MM.1S (cell line): ENCODE results near the gene SUPV3L1.

ENCODE experiments used
- DNase-seq: peaks from one replicate; pipeline ENCODE4 v3.0.0-alpha.2; 2015
- H2AFZ ChIP-seq: fragments of 300-600 bp; sonication (generic); 2 replicates; pipeline ENCODE4 v1.6.0; 2016; ENCODE audit warnings: antibody characterized with exemption, low read length
- H3F3A ChIP-seq: fragments of 300-600 bp; sonication (generic); 2 replicates; pipeline ENCODE4 v1.6.1; 2016; ENCODE audit warnings: mild to moderate bottlenecking, antibody characterized with exemption, low read length, moderate library complexity, mixed read lengths; ENCODE audit not compliant: insufficient read depth
- H3K27ac ChIP-seq: fragments of 300-600 bp; sonication (generic); 2 replicates; pipeline ENCODE4 v1.5.1; 2016; ENCODE audit warnings: mild to moderate bottlenecking, low read length
- H3K27me3 ChIP-seq: fragments of 300-600 bp; sonication (generic); replicated peaks from 2 replicates; pipeline ENCODE4 v1.6.0; 2016; ENCODE audit warnings: low read length; ENCODE audit not compliant: insufficient read depth
- H3K36me3 ChIP-seq: fragments of 300-600 bp; sonication (generic); replicated peaks from 2 replicates; pipeline ENCODE4 v1.6.1; 2016; ENCODE audit warnings: mild to moderate bottlenecking, low read length, mixed read lengths; ENCODE audit not compliant: insufficient read depth
- H3K4me1 ChIP-seq: fragments of 300-600 bp; sonication (generic); 2 replicates; pipeline ENCODE4 v1.6.1; 2016; ENCODE audit warnings: low read length, mixed read lengths
- H3K4me2 ChIP-seq: fragments of 300-600 bp; sonication (generic); 2 replicates; pipeline ENCODE4 v1.6.0; 2016; ENCODE audit warnings: low read depth, low read length
- H3K4me3 ChIP-seq: fragments of 300-600 bp; sonication (generic); 2 replicates; pipeline ENCODE4 v1.5.1; 2016; ENCODE audit warnings: low read length, mixed read lengths
- H3K79me2 ChIP-seq: fragments of 300-600 bp; sonication (generic); 2 replicates; pipeline ENCODE4 v1.6.1; 2016; ENCODE audit warnings: mixed run types, low read length, mixed read lengths
- H3K9ac ChIP-seq: fragments of 300-600 bp; sonication (generic); 2 replicates; pipeline ENCODE4 v1.6.1; 2016; ENCODE audit warnings: low read length, mixed read lengths
- H3K9me2 ChIP-seq: fragments of 300-600 bp; sonication (generic); replicated peaks from 2 replicates; pipeline ENCODE4 v1.6.1; 2016; ENCODE audit warnings: mild to moderate bottlenecking, low read length, mixed read lengths; ENCODE audit not compliant: insufficient read depth
- H3K9me3 ChIP-seq: fragments of 300-600 bp; sonication (generic); replicated peaks from 2 replicates; pipeline ENCODE4 v1.6.1; 2016; ENCODE audit warnings: mild to moderate bottlenecking, low read length, mixed read lengths; ENCODE audit not compliant: insufficient read depth
- H4K20me1 ChIP-seq: fragments of 300-600 bp; sonication (generic); 2 replicates; pipeline ENCODE4 v1.6.1; 2016; ENCODE audit warnings: mild to moderate bottlenecking, low read length, moderate library complexity, mixed read lengths; ENCODE audit not compliant: insufficient read depth
- EZH2 ChIP-seq: fragments of 300-600 bp; sonication (generic); optimal IDR thresholded peaks from 2 replicates; pipeline ENCODE3; 2017; ENCODE audit warnings: low read depth, mild to moderate bottlenecking, antibody characterized with exemption, low read length, mixed read lengths
- EZH2phosphoT487 ChIP-seq: fragments of 300-600 bp; sonication (generic); IDR thresholded peaks from 2 replicates; pipeline ENCODE4 v1.6.1; 2018; ENCODE audit warnings: antibody characterized with exemption, low read length
- TF ChIP-seq, protein P1 (sequence below): fragments of 300-600 bp; sonication (generic); IDR thresholded peaks from 2 replicates; pipeline ENCODE4 v1.5.1; 2016; ENCODE audit warnings: antibody characterized with exemption, low read length, mixed read lengths

The SUPV3L1 gene

DNA sequence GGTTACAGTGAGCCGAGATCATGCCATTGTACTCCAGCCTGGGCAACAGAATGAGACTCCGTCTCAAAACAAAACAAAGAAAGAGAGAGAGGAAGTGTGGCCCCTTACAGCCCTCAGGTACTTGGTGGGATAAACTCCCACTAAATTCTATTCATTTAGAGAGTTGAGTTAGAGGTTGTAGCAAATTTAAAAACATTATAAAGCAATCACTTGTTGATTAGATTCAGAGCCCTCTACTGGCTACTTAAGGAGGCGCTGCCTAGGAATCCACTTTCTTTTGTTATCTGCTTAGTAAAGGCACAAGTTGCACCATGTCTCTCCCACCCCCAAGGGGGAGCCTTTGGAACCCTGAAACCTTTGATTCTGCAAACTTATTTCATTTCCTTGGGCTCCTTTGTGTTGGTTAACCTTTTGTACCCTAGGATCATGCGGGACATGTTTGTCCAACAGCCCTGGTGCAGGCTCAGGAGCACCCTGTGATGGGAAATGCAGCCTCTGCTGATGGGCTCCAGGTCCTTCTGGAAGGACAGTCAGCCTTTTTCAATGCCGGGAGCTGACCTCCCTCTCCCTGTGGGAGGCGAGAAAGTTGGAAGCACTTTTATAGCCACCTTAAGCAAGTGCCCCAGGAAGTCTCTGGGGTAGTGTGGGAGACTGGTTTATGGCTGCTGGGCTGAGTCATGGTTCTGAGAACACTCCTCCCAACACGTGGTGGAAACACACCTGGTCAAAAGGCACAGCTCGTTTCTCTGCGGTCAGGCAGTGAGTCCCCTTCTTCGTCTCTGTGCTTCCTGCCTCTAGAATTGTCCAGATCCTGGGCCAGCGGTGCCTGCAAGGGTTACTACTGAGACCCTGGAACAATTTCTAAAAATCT, 42.4 kb downstream of the SUPV3L1 start:
- H3K9me2 ChIP-seq, result no peaks in the 10 kb centered on the region
- peak overlapping the region; percentile 98 for H3K27ac ChIP-seq
- H3K9ac ChIP-seq, result peak overlapping the region; percentile 92
- no peaks in the 10 kb centered on the region for H4K20me1 ChIP-seq
- no peaks in the 10 kb centered on the region for H3K79me2 ChIP-seq
- peak overlapping the region; percentile 97 for H3K4me2 ChIP-seq
- peaks cover 30% of the 10 kb centered on the region for H3K4me1 ChIP-seq
- peak overlapping the region; percentile 78 for H2AFZ ChIP-seq
- TF ChIP-seq EZH2phosphoT487 (no peak), EZH2 (no peak)
- TF ChIP-seq, protein P1, sequence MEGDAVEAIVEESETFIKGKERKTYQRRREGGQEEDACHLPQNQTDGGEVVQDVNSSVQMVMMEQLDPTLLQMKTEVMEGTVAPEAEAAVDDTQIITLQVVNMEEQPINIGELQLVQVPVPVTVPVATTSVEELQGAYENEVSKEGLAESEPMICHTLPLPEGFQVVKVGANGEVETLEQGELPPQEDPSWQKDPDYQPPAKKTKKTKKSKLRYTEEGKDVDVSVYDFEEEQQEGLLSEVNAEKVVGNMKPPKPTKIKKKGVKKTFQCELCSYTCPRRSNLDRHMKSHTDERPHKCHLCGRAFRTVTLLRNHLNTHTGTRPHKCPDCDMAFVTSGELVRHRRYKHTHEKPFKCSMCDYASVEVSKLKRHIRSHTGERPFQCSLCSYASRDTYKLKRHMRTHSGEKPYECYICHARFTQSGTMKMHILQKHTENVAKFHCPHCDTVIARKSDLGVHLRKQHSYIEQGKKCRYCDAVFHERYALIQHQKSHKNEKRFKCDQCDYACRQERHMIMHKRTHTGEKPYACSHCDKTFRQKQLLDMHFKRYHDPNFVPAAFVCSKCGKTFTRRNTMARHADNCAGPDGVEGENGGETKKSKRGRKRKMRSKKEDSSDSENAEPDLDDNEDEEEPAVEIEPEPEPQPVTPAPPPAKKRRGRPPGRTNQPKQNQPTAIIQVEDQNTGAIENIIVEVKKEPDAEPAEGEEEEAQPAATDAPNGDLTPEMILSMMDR, result peak; percentile 83
- peaks cover 18% of the 10 kb centered on the region for H3F3A ChIP-seq
- peak; percentile 97 for DNase-seq
- H3K27me3 ChIP-seq, result no peaks in the 10 kb centered on the region
- H3K36me3 ChIP-seq, result no peaks in the 10 kb centered on the region
- H3K9me3 ChIP-seq, result no peaks in the 10 kb centered on the region
- H3K4me3 ChIP-seq, result peak overlapping the region; percentile 64

DNA sequence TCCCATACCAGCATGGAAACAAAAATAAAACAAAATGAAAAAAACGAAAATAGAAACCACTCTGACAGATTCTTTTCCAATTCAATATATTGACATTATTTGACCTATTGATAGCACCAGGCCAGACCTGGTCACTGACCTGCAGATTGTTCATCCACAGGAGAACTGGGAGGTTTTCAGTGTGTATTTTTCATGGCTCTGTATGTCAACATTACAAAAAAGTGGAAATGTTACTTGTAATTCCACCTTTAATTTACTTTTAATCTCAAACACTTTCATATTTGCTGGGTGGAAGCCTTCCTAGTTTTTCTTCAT, 43.0 kb downstream of the SUPV3L1 start:
- TF ChIP-seq, protein P1, result no peak
- TF ChIP-seq EZH2, result no peak
- TF ChIP-seq EZH2phosphoT487, result no peak
- H3K79me2 ChIP-seq, result no peaks in the 10 kb centered on the region
- no peaks in the 10 kb centered on the region for H4K20me1 ChIP-seq
- H3K36me3 ChIP-seq, result no peaks in the 10 kb centered on the region
- peaks cover 18% of the 10 kb centered on the region for H3F3A ChIP-seq
- peak overlapping the region; percentile 6; the same call in 1 of the 2 replicates for H3K4me3 ChIP-seq
- peak overlapping the region; percentile 21; the same call in 1 of the 2 replicates for H2AFZ ChIP-seq
- H3K27ac ChIP-seq, result peak overlapping the region; percentile 98
- H3K4me2 ChIP-seq, result peak overlapping the region; percentile 97
- DNase-seq, result no peak
- H3K9ac ChIP-seq, result peak overlapping the region; percentile 92
- H3K27me3 ChIP-seq, result no peaks in the 10 kb centered on the region
- no peaks in the 10 kb centered on the region for H3K9me3 ChIP-seq
- no peaks in the 10 kb centered on the region for H3K9me2 ChIP-seq
- H3K4me1 ChIP-seq, result peaks cover 30% of the 10 kb centered on the region

DNA sequence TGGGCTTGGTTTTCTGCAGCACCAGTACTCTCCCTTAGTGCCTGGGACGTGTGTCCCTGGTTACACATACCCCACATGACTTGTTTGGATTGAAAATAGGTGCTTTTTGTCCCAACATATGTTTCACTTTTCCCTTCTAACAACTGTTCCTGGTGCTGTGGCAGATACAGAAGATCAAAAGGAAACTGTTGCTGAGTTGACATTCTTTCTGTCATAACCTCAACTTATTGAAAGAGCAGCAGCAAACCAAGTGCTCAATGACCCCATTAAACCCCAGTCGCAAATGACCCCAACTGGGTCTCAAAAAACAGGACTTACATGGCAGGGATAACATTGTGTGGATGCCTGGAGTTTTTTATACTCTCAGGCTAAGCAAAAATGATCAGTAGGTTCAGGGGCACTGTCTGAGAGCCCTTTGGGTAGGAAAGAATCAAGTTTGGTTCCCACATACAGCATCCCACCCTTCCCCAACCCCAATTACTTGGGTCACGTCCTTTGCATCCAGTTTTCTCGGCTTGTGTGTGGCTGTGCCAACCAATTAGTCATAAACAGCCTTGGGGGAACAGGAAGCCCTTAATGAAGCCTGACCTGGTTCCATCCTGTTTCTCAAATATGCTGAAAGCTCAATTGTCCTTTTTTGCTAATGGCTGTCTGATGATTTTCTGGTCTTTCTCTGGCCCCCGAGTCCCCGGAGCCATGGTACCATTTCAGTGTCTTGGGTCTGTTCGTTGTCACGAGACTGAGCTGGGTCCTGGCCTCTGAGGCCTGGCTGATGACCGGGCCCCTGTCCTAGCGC, 45.0 kb downstream of the SUPV3L1 start:
- Histone ChIP-seq H3K9me3 (no peaks in the 10 kb centered on the region), H3K36me3 (no peaks in the 10 kb centered on the region), H3K27ac (peak overlapping the region; percentile 61; the same call in 1 of the 2 replicates), H3K79me2 (no peaks in the 10 kb centered on the region), H3F3A (peaks cover 18% of the 10 kb centered on the region), H3K4me3 (no peak overlapping the region), H3K9ac (no peak overlapping the region), H3K27me3 (no peaks in the 10 kb centered on the region), H3K4me1 (peaks cover 47% of the 10 kb centered on the region), H2AFZ (peak overlapping the region; percentile 78), H3K9me2 (no peaks in the 10 kb centered on the region), H3K4me2 (peak overlapping the region; percentile 59), H4K20me1 (no peaks in the 10 kb centered on the region)
- TF ChIP-seq, protein P1, result no peak
- TF ChIP-seq EZH2phosphoT487, result no peak
- no peak for TF ChIP-seq EZH2
- DNase-seq, result peak; percentile 37
